Measurements from ENCODE around the gene NOM1. TPM values are rescaled to one million over a fixed set of nuclear protein-coding genes. Genes with fewer than 3 reads are reported as not detected.

Gene NOM1
- total RNA-seq, 1 donor from 2014 or later = 22.6 TPM

GRCh38 chr7:156940421-156941122 is 8.9 kb upstream of the NOM1 start:
- H3K9me3 Mint-ChIP-seq (ENCODE audit: unreplicated experiment) = no peaks in the 10 kb centered on the region
- TF ChIP-seq, protein P1, sequence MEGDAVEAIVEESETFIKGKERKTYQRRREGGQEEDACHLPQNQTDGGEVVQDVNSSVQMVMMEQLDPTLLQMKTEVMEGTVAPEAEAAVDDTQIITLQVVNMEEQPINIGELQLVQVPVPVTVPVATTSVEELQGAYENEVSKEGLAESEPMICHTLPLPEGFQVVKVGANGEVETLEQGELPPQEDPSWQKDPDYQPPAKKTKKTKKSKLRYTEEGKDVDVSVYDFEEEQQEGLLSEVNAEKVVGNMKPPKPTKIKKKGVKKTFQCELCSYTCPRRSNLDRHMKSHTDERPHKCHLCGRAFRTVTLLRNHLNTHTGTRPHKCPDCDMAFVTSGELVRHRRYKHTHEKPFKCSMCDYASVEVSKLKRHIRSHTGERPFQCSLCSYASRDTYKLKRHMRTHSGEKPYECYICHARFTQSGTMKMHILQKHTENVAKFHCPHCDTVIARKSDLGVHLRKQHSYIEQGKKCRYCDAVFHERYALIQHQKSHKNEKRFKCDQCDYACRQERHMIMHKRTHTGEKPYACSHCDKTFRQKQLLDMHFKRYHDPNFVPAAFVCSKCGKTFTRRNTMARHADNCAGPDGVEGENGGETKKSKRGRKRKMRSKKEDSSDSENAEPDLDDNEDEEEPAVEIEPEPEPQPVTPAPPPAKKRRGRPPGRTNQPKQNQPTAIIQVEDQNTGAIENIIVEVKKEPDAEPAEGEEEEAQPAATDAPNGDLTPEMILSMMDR (IDR thresholded peaks at IDR 0.05) = no peak
- no peak overlapping the region for H3K27ac Mint-ChIP-seq (ENCODE audit: unreplicated experiment)
- no peaks in the 10 kb centered on the region for H3K36me3 Mint-ChIP-seq (ENCODE audit: unreplicated experiment)
- no peak overlapping the region for H3K4me3 Mint-ChIP-seq (ENCODE audit: unreplicated experiment)
- H3K27me3 Mint-ChIP-seq (ENCODE audit: unreplicated experiment) = peaks cover 25% of the 10 kb centered on the region
- no peak for DNase-seq (ENCODE audit: extremely low spot score, unreplicated experiment)
- no peaks in the 10 kb centered on the region for H3K4me1 Mint-ChIP-seq (ENCODE audit: unreplicated experiment)

DNA sequence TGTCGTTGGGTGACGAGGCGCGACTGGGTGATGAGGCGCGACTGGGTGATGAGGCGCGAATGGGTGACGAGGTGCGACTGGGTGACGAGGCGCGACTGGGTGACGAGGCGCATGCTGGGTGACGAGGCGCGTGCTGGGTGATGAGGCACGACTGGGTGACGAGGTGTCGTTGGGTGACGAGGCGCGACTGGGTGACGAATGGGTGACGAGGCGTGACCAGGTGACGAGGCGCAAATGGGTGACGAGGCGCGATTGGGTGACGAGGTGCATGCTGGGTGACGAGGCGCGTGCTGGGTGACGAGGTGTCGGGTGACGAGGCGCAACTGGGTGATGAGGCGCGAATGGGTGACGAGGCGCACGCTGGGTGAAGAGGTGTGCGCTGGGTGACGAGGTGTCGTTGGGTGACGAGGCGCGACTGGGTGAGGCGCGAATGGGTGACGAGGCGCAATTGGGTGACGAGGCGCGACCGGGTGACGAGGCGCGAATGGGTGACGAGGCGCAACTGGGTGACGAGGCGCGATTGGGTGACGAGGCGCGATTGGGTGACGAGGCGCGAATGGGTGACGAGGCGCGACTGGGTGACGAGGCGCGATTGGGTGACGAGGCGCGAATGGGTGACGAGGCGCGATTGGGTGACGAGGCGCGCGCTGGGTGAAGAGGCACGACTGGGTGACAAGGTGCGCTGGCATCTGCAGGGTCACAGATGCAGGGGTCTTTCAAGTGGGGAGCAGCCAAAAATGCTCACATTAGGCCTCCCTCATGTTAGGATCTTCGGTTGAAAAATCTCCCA is 7.9 kb upstream of the NOM1 start:
- Mint-ChIP-seq H3K27me3 (ENCODE audit: unreplicated experiment) (peaks cover 33% of the 10 kb centered on the region), H3K27ac (ENCODE audit: unreplicated experiment) (no peak overlapping the region), H3K9me3 (ENCODE audit: unreplicated experiment) (no peaks in the 10 kb centered on the region), H3K4me1 (ENCODE audit: unreplicated experiment) (no peaks in the 10 kb centered on the region), H3K36me3 (ENCODE audit: unreplicated experiment) (no peaks in the 10 kb centered on the region), H3K4me3 (ENCODE audit: unreplicated experiment) (no peak overlapping the region)
- TF ChIP-seq, protein P1 (IDR thresholded peaks at IDR 0.05) = no peak
- no peak for DNase-seq (ENCODE audit: extremely low spot score, unreplicated experiment)

GRCh38 chr7:156942708-156943090 is 6.8 kb upstream of the NOM1 start:
- Mint-ChIP-seq H3K27ac (ENCODE audit: unreplicated experiment) (no peak overlapping the region), H3K4me1 (ENCODE audit: unreplicated experiment) (peaks cover 2% of the 10 kb centered on the region), H3K9me3 (ENCODE audit: unreplicated experiment) (no peaks in the 10 kb centered on the region), H3K4me3 (ENCODE audit: unreplicated experiment) (no peak overlapping the region), H3K36me3 (ENCODE audit: unreplicated experiment) (no peaks in the 10 kb centered on the region), H3K27me3 (ENCODE audit: unreplicated experiment) (peaks cover 44% of the 10 kb centered on the region)
- no peak for DNase-seq (ENCODE audit: extremely low spot score, unreplicated experiment)
- TF ChIP-seq, protein P1 (IDR thresholded peaks at IDR 0.05) = no peak

DNA sequence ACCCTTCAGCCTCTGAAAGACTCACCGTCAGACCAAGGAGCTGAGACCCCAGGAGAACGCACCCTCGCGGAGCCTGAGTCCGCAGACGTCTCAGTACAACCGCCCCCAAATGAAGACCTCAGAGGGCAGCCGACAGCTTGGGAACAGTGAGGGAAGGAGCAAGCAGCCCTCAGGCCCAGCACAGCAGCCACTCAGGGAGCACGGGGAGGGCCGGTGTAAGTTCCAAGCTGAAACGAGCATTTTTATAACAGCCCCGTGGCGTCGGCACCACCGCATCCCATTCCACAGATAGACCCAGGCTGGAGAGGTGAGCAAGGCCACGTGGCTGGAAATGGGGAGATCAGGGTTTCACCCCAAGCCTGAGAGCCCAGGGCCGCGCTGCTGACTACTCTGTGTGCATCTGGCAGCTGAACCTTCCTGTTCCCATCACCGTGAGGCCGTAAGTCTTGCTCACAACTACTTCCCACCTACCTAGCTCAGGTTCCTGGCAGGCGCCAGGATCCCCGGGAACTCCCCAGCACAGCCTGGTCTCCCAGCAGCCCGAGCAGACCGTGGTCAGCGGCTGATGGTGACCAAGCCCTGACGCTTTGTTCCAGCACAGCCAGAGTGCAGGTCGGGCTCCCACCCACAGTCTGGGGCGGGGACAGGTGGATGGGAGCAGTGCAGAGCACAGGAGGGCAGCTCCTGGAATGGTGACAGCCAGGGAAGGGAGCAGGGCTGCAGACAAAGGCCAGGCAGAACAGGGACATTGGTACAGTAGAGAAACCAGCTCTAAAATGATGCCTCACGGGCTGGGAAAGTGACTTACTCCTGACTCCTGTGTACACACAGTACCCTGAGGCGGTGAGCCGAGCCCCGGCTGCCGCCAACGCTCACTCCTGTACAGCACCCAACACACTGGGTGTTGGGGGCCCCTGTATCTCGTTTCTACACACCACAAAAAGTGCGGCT is 6.1 kb upstream of the NOM1 start:
- no peaks in the 10 kb centered on the region for H3K9me3 Mint-ChIP-seq (ENCODE audit: unreplicated experiment)
- no peaks in the 10 kb centered on the region for H3K36me3 Mint-ChIP-seq (ENCODE audit: unreplicated experiment)
- no peak for DNase-seq (ENCODE audit: extremely low spot score, unreplicated experiment)
- peaks cover 45% of the 10 kb centered on the region for H3K27me3 Mint-ChIP-seq (ENCODE audit: unreplicated experiment)
- peaks cover 2% of the 10 kb centered on the region for H3K4me1 Mint-ChIP-seq (ENCODE audit: unreplicated experiment)
- H3K27ac Mint-ChIP-seq (ENCODE audit: unreplicated experiment) = no peak overlapping the region
- no peak overlapping the region for H3K4me3 Mint-ChIP-seq (ENCODE audit: unreplicated experiment)
- TF ChIP-seq, protein P1 (IDR thresholded peaks at IDR 0.05) = no peak
